Muscle of back (tissue), 11 donors: ENCODE results near the gene GRAMD2B. TPM values are rescaled to one million over a fixed set of nuclear protein-coding genes. Genes with fewer than 3 reads are reported as not detected.
"Not testable (repeated sequence)": the region's sequence is repeated elsewhere in the genome, so short reads cannot be mapped to it uniquely, and the experiment has no call there.

Experiments
- DNase-seq, 3 donors: peaks; one replicate each; pipeline versions ENCODE4 v3.0.0 to v3.0.0-alpha.2; 2013
- polyA plus RNA-seq, 10 donors: library from polyadenylated mRNA; unstranded; fragments of 120-200 nt; gene quantifications; one replicate each; pipeline ENCODE4 v1.2.1, GENCODE V29; 2013; ENCODE audit not compliant: insufficient read length in 10 of 10

Gene GRAMD2B
- polyA plus RNA-seq, 10 donors = 11.7 to 18.1 (median 13.2) TPM

DNA sequence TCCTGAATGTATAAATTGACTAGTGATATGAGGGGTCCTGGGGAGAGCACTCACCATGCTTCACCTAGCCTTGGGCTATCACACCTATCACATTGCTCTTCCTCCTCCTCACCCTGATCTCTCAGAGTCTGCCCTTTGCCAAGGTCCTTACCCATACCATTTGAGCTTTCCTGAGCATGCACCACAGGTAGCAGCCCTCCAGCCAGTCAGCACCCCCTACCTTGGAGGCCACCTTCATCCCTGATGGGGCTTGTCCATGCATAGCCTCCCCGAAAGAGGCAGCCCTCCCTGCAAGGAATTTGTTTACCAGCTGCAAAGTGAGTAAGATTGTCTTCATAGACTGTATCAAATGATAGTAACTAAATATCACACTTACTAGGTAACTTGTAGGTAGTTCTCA is 88.8 kb downstream of the GRAMD2B start:
- no peak for DNase-seq

DNA sequence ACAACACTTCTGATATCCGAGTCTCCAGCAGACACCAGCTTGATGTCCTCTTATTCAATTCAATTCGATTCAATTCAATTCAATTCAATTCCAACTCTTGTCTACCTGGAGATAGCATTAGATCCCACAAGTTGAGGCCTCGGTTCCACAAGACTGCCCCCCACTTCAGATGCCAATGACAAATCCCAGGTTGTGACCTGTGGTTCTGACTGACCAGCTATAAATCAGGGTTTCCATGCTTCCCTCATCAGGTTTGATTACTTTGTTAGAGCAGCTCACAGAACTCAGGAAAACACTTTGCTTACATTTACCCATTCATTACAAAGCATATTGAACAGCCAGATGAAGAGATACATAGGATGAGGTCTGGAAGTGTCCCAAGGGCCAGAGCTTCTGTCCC is 89.2 kb downstream of the GRAMD2B start:
- no peak for DNase-seq

DNA sequence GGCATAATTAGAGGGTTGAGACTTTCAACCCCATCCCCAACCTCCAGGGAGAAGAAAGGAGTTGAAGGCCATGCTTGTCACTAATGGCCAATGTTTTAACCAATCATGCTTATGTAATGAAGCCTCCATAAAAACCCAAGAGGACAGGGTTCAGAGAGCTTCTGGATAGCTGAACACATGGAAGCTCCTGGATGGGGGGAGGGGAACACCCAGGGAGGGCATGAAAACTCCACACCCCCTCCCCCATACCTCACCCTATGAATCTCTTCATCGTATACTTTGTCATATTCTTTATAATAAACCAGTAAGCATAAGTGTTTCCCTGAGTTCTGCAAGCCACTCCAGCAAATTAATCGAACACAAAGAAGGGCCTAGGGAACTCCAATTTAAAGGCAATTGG is 90.1 kb downstream of the GRAMD2B start:
- DNase-seq = no peak

DNA sequence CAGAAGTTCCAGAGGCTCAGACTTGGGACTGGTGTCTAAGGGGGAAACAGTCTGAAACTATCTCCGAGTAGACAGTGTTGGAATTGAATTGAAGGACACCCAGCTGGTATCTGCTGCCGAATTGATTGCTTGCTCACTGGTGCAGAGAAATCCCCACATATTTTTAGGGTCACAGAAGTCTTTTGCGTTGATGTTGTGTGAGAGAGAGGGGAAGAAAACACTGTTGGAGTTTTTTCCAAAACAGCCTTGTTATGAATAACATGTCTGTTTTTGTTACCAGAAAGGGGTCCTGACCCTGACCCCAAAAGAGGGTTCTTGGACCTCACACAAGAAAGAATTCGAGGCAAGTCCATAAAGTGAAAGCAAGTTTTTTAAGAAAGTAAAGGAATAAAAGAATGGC is 90.5 kb downstream of the GRAMD2B start:
- no peak for DNase-seq

DNA sequence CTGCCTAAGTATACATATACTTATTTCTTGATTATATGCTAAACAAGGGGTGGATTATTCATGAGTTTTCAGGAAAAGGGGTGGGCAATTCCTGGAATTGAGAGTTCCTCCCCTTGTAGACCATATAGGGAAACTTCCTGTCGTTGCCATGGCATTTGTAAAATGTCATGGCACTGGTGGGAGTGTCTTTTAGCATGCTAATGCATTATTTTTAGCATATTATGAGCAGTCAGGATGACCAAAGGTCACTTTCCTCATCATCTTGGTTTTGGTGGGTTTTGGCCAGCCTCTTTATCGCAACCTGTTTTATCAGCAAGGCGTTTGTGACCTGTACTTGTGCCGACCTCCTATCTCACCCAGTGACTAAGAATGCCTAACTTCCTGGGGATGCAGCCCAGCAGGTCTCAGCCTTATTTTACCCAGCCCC is 90.9 kb downstream of the GRAMD2B start:
- DNase-seq = no peak

DNA sequence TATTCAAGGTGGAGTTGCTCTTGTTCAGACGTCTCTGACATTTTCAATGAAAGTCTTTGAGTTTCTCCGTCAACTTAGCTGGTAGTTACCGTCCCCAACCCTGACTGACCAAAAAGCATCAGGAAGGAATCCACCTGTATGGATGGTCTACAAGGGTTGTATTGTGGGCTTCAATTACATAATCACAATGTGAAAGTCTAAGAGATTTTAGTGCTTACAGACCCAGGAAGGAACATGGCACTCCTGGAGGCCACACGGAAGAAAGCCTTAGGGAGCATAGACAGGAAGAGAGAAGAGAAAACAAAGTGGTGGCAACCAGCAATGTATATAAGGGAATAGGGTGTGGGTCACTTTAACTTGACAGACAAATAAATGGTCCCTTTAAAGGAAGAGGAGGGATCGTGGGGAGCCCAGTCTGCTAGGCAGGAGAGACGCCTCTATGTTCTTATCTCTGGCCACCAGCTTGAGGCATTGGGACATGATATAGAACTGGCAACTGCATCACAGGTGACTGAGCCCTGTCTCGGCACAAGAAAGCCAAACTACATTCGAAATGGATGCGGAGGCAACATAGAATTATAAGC is 91.4 kb downstream of the GRAMD2B start:
- DNase-seq = no peak

DNA sequence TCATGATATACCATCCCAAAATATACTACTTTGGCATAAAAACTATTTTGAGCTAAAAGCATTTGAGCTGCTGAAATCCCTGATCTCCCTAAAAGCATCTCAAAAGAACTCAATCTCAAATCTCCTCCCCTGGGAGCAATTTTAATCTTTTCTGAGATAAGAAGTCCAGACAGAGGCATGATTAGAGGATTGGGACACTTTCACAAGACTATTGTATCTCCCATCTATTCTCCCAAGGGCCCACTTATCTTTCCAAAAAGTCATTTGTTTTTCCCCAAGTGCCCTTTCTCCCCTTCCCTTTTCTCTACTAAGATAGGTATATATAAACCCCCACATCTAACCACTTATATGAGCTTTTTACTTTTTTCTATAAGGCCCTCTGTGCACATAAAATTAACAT is 92.1 kb downstream of the GRAMD2B start:
- DNase-seq = no peak

DNA sequence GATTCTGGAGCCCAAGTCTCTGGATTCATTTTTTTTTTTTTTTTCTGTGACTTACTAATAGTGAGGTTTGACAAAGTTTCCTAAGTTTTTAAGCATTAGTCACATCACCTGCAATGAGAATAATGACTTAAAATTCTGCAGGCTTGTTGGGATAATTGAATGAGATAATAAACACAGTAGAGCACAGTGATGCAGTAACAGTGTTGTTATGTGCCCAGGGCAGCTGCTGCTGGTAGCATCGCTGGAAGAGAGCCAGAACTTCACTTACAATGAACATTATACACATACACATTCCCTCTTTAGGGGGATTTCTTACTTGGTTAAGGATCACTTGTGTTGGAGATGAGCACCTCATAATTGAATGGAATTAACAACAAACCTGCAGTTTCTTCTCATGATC is 92.9 kb downstream of the GRAMD2B start:
- peak in 2 of 3 donors; percentile 26 to 44 for DNase-seq

DNA sequence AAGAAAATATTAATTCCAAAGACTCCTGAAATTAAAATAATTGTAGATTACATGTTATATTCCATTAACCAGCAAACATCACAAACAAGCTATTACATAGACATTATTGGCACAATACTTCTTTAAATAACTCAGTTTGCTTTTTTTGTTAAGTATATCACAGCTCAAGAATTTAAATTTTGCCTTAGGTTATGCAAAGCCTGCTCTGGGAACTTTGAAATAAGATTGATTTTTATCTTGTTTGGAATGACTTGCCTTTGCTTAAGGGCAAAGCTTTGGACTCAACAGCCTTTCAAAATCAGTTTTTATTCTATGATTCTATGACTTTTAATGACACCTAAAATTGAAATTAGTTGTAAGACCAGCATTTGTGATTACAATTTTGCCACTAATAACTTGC is 93.6 kb downstream of the GRAMD2B start:
- DNase-seq = no peak

DNA sequence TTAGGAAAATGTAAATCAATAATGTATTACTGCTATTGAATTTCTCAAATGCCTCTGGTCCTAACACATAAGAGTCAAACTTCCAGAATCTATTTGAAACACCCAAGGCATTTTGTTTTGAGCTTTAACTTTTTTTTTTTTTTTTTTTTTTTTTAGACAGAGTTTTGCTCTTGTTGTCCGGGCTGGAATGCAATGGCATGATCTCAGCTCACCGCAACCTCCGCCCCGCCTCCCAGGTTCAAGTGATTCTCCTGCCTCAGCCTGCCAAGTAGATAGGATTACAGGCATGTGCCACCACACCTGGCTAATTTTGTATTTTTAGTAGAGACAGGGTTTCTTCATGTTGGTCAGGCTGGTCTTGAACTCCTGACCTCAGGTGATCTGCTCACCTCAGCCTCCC is 96.0 kb downstream of the GRAMD2B start:
- not testable (repeated sequence) for DNase-seq

DNA sequence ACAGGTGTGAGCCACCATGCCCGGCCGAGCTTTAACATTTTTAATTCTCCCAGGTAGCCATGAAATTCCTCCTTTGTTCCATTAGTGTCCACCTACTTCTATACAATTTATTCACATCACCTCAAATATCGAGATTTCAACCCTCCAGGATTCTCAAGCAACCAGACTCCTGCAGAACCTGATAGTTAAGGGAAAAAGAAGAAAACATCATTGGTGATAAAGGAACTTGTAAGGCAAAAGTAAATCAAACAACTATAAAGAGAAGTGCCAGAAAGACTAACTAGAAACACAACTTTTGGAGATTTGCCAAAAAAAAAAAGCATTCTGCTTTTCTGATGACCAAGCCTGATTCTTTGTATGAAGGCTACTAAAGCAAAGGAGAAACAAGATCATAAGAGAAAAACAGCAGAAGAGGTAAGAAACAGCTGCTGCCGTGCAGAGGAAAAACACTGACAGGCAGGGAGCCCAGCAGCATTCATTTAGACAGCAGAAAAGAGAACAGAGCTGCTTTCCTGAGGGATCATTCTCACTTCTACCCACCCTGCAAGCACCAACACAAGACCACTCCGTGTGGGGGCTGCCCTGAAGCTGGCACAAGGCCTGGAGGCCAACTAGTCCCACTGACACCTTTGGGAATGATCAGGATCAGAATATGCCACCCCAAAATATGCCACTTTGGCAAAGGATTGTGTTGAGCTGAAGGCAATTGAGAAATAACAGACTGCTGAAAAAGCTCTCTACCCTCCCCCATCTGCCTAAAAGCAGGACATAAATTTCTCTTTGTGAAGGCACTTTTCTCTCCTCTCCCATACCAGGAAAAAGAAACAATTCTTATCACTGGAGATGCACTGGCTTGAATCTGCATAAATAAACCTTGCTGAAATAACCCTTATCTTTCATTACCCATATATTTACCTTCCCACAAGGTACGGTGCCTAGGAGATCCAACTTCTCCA is 96.7 kb downstream of the GRAMD2B start:
- DNase-seq = peak in 2 of 3 donors; percentile 22 to 48

DNA sequence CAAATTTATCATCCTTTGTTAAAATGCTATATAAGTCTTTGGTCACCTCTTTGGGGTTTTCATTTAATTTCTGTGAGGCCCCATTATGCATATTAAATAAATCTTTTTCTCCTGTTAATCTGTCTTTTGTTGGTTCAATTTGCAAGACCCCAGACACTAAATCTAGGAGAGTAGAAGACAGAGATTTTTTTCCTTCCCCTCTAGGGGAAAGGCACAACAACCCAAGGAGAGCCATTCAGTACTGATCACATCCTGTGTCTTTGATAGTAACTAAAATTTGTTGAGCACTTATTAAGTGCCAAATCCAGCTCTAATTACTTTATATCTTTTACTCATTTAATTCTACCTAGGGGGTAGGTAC is 97.4 kb downstream of the GRAMD2B start:
- DNase-seq = no peak

DNA sequence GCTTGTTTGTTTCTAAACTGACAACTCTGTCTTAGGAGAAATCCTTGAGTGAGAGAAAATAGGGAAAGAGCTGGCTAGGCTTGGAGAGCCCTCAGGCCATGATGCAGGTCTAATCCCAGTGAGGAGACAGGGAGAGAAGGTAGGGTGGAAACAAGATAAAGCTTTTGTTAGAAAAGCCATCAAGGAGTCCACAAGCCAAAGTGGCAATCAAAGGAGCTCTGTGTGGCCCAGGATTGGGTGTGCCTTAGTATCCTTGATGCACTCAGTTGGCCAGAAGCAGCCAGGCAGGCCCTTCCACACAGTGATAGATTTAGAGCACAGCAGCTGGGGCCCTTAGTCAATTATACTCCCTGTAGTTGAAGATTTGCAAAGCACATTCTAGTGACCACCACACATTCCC is 97.9 kb downstream of the GRAMD2B start:
- no peak for DNase-seq

DNA sequence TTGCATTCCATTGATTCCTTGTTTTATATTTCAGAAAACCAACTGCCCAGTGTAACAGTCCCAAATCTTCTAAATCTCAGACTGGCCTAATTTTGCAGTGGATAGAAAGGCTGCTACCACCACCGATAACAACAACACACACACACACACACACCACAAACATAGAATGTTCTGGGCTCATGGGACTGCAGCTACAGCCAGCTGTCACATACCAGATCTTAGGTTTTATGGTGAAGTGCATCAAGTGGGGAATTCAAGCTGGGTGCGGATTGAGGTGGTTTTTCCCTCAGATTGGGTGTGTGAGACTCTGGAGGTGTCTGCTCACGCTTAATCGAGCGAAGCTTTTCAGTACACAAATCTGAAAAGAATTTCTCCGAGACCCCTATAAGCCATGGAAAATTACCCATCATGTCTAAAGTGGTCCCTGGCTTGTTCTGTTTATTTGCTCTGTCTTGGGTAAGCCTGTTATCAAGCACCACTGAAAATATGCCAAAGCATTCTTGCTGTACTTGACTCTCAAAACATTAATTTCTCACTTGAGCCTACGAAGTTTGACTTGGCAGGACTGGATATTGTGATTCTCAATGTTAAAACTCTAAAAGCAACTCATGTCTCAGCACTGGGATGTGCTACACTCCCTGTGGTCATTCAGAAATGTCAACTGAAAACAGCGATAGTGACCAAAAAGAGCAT is 100.8 kb downstream of the GRAMD2B start:
- DNase-seq = no peak

DNA sequence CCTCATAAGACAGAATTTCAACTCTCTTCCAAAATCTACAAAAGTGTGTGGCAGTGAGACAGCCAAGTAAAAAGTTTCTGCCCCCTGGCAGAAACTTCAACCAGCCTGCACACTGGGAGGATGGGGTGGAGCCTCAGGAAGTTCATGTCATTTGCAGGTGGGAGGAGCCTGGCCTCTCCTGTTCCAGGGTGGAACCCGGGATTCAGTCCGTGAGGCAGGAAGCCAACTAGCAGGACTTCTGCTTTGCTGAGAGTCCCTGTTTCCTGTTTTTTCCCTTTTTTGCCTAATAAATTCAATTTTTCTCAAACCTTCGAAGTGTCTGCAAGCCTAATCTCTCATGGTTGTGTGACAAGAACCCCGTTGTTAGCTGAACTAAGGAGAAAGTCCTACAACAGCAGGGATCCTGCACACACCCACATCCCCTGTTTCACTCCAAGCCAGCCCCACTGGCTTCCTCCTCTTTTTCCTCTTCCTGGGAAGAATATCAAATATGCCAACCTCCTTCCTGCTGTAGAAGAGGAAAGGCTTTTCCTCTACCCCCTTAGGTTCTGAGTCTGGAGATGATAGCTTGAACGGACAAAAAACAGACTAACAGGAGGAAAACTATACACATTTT is 102.5 kb downstream of the GRAMD2B start:
- DNase-seq = peak in 1 of 3 donors; percentile 54

DNA sequence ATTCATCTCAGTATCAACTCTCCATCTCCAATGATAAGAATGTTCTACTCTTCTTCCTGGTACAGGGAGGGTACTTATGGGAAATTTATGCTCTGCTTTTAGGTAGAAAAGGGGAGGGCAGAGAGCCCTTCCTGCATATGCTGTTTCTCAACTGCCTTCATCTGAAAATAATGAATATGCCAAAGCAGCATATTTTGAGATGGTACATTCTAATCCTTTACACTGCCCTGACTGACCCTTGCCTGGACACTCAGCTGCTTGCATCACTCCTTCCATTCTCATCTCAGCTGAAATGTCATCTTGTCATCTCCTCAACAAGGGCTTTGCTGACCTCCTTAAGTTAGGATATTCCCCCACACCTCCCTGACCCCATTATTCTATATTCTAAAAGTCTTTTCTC is 103.3 kb downstream of the GRAMD2B start:
- no peak for DNase-seq

DNA sequence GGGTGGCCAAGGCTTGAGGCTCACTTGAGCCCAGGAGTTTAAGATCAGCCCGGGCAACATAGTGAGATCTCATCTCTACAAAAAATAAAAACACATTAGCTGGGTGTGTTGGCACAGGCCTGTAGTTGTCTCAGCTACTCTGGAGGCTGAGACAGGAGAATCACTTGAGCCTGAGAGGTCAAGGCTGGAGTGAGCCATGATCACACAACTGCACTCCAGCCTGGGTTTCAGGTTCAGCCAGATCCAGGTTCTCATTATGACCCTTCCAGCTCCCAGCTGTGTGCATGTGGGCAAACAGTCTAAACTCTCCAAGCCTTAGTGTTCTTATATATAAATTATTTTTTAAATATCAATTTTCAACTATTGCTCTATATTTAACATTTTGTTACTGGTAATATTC is 103.9 kb downstream of the GRAMD2B start:
- no peak for DNase-seq

DNA sequence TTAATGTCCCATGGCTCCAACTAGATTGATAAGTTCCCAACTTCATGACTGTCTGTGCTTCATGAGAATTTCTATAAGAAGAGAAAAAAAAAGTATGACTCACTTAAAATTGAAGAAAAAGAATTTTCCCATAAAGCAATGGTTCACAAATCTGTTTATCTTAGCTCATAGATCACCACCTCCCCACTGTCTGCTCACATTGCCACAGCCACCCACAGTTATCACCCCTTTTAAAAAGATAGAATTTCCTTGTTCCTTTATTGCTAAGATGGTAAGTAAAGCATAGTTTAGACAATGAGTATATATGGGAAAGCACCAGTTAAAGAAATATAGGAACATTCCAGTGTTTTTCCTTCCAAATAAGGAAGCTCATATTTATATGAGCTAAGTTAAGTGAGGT is 104.7 kb downstream of the GRAMD2B start:
- no peak for DNase-seq

DNA sequence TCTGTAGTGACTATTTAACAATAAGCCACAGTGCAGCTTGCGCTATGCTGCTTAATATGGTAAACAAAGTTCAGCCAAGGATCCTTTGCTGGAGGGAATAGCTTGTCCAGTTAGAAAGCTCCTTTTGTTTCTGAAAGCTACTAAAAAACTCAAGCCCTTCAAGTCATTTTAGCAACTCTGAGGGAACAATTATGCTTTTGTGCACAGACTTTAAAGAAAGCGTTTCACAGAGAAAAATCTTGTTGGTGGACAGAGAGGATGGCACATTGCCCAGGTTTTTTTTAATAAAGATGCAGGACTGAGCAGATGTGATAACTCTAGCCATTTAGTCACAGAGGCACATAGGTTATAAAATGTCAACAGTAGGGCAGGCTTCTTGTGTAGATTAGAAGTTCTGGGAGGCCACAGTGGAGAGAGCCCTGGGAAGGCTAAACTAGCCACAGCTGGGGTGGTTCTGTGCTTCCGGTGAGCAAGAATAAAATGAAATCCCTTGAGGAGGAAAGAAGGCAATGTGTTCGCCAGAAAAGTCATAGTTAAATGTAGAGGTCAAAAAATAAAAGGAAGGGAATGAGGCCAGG is 108.4 kb downstream of the GRAMD2B start:
- DNase-seq = peak; percentile 25 to 70 (median 32)

DNA sequence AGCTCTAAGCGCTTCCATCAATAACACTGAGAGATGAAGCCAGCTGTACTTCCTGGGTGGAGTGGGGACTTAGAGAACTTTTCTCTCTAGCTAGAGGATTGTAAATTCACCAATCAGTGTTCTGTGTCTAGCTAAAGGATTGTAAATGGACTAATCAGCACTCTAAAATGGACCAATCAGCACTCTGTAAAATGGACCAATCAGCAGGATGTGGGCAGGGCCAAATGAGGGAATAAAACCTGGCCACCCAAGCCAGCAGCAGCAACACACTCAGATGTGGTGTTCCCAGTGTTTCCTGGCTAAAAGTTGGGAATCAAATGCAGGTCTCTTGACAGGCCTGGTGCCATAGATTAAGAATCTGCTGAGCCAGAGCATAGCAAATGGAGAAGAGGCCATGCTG is 111.3 kb downstream of the GRAMD2B start:
- no peak for DNase-seq

DNA sequence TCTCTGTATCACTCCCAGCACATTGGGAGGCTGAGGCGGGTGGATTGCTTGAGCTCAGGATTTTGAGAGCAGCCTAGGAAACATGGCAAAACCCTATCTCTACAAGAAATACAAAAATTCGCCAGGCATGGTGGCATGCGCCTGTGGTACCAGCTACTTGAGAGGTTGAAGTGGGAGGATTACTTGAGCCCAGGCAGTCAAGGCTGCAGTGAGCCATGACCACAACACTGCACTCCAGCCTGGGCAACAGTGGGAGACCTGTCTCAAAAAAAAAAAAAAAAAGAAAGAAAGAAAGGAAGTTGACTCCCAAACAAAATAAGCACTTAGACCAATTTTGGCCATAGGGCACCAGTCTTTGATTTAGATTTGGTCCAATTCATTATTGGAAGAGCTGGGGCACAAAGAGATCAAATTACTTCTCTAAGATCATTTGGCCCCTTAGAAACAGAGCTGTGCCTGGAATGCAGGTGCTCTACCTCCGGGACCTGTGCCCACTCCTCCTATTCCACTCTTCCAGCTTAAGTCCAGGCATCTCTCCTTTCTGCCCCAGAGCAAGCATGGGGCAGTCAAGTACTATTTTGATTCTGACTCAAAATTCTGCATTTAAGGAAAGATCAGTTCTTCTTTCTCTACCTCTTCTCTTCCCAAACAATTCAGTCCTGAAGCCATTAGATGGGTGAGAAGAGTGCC is 112.8 kb downstream of the GRAMD2B start:
- no peak for DNase-seq
